Cerebellar nuclear complex (tissue), 1 donor: Measurements from ENCODE around the gene FIZ1.
A peak's percentile ranks its signal among the peaks of the same experiment; 100 is the strongest.

Experiments
- DNase-seq, 2 experiments: peaks; one replicate each; lab custom pipeline; 2025; lab: John Stamatoyannopoulos, UW

FIZ1 gene

GRCh38 chr19:55599468-55599841 is at the start of gene FIZ1:
FIZ1 (minus strand) TSS chr19:55599517; CDS start chr19:55597865, 1,652 bp downstream.
- peak; percentile 84 to 97 for DNase-seq

- no peak for DNase-seq
Measured at GRCh38 chr19:55648585-55649267, 49.4 kb upstream of the FIZ1 start.

- DNase-seq, result peak in 1 of 2 experiments; percentile 35
Measured at GRCh38 chr19:55647732-55648584, 48.6 kb upstream of the FIZ1 start, which contains the start of gene CCDC106. CCDC106 (plus strand) TSS chr19:55648212; CDS start chr19:55649047, 835 bp downstream.

GRCh38 chr19:55646889-55647731 is 47.8 kb upstream of the FIZ1 start:
- DNase-seq, result no peak

GRCh38 chr19:55645512-55645881 is 46.2 kb upstream of the FIZ1 start:
- no peak for DNase-seq

GRCh38 chr19:55644842-55645511 is 45.7 kb upstream of the FIZ1 start:
- DNase-seq, result no peak

GRCh38 chr19:55644191-55644833 is 45.0 kb upstream of the FIZ1 start:
- DNase-seq, result no peak

GRCh38 chr19:55643887-55644176 is 44.5 kb upstream of the FIZ1 start:
- no peak for DNase-seq

GRCh38 chr19:55643003-55643886 is 43.9 kb upstream of the FIZ1 start, which contains the start of gene ZNF581:
ZNF581 (plus strand) TSS chr19:55643649; CDS start chr19:55644572, 923 bp downstream.
- peak in 1 of 2 experiments; percentile 2 for DNase-seq

- DNase-seq, result no peak
Measured at GRCh38 chr19:55642153-55643002, 43.1 kb upstream of the FIZ1 start.

GRCh38 chr19:55641426-55642152 is 42.3 kb upstream of the FIZ1 start:
- DNase-seq, result no peak

GRCh38 chr19:55640577-55641425 is 41.5 kb upstream of the FIZ1 start, which contains the start of gene ZNF580:
ZNF580 (plus strand) TSS chr19:55641002; CDS start chr19:55642509, 1,507 bp downstream.
- DNase-seq, result no peak

GRCh38 chr19:55640043-55640576 is 40.8 kb upstream of the FIZ1 start:
- DNase-seq, result no peak

GRCh38 chr19:55638864-55639359 is 39.6 kb upstream of the FIZ1 start:
- no peak for DNase-seq

- DNase-seq, result no peak
Measured at GRCh38 chr19:55637534-55637933, 38.2 kb upstream of the FIZ1 start.

GRCh38 chr19:55636723-55637122 is 37.4 kb upstream of the FIZ1 start:
- no peak for DNase-seq

- DNase-seq, result no peak
Measured at GRCh38 chr19:55635856-55636440, 36.6 kb upstream of the FIZ1 start.
